Neural progenitor cell (in vitro differentiated cells): ENCODE results near the gene SNRNP70.

Experiments
- EZH2 ChIP-seq: fragments of 200-600 bp; sonication (generic); IDR thresholded peaks from 2 replicates; pipeline ENCODE4 v1.6.1; 2017; ENCODE audit warnings: antibody characterized with exemption, mild to moderate bottlenecking, moderate library complexity
- TF ChIP-seq, protein P1 (sequence below): fragments of 200-600 bp; sonication (generic); IDR thresholded peaks from 2 replicates; pipeline ENCODE4 v1.5.1; 2017; ENCODE audit warnings: antibody characterized with exemption, mild to moderate bottlenecking

DNA sequence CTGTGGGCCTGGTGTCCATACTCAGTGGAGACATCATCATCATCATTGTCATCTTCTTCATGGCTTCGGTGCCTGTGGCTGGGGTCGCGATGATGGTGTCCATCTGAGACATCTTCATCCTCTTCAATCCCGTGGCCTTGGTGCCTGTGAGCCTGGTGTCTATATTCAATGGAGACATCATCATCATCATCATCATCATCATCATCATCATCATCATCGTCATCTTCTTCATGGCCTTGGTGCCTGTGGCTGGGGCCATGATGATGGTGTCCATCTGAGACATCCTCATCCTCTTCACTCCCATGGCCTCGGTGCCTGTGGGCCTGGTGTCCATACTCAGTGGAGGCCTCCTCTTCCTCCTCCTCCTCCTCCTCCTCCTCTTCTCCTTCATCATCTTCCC lies 69.0 kb downstream of the SNRNP70 start:
- TF ChIP-seq, protein P1, sequence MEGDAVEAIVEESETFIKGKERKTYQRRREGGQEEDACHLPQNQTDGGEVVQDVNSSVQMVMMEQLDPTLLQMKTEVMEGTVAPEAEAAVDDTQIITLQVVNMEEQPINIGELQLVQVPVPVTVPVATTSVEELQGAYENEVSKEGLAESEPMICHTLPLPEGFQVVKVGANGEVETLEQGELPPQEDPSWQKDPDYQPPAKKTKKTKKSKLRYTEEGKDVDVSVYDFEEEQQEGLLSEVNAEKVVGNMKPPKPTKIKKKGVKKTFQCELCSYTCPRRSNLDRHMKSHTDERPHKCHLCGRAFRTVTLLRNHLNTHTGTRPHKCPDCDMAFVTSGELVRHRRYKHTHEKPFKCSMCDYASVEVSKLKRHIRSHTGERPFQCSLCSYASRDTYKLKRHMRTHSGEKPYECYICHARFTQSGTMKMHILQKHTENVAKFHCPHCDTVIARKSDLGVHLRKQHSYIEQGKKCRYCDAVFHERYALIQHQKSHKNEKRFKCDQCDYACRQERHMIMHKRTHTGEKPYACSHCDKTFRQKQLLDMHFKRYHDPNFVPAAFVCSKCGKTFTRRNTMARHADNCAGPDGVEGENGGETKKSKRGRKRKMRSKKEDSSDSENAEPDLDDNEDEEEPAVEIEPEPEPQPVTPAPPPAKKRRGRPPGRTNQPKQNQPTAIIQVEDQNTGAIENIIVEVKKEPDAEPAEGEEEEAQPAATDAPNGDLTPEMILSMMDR = no peak
- no peak for TF ChIP-seq EZH2
